GM23248 (cell line): ENCODE measurements around the gene PPFIA4.

Experiments
- EZH2 ChIP-seq: fragments of 200-600 bp; sonication (generic); IDR thresholded peaks from 2 replicates; pipeline ENCODE4 v1.6.1; 2018; ENCODE audit warnings: antibody characterized with exemption, mild to moderate bottlenecking; ENCODE audit not compliant: insufficient read depth, poor library complexity, severe bottlenecking
- EZH2phosphoT487 ChIP-seq: fragments of 200-600 bp; sonication (generic); IDR thresholded peaks from 2 replicates; pipeline ENCODE4 v1.6.1; 2018; ENCODE audit warnings: antibody characterized with exemption, moderate library complexity, mild to moderate bottlenecking, low read depth; ENCODE audit not compliant: insufficient read depth

DNA sequence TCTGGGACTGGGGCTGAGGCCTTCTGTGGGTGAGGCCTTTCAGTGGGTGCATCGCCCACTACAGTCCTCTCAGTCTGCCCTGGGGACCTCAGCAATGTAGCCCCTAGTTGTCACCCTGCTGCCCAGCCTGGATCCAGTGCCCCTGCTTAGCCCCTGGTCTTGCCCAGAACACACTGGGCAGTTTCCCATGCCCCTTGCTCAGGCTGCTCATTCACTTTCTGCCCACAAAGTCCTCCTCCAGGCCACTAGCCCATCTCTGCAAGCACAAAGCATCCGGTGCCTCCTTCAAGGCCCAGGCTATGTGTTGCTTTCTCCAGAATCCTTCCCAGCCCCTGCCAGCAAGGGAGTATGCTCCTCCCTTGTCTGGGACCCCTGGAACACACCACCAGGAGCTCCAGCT lies 95.9 kb downstream of the PPFIA4 start:
- TF ChIP-seq EZH2phosphoT487 = no peak
- no peak for TF ChIP-seq EZH2
